Fibroblast of villous mesenchyme (primary cell): ENCODE data around the gene GP2. TPM values are rescaled to one million over a fixed set of nuclear protein-coding genes. Genes with fewer than 3 reads are reported as not detected.

Experiments
- DNase-seq: peaks from one replicate; pipeline ENCODE4 v3.0.0-alpha.2; 2010; ENCODE audit warnings: low read depth
- H3K4me3 ChIP-seq: 2 replicates; pipeline ENCODE4 v1.5.1; 2011; ENCODE audit warnings: low read depth, mild to moderate bottlenecking, low read length
- CTCF ChIP-seq: IDR thresholded peaks from 2 replicates; pipeline ENCODE4 v1.5.1; 2012; ENCODE audit warnings: low read depth, mild to moderate bottlenecking, low read length; ENCODE audit not compliant: insufficient read depth
- total RNA-seq: library from RNA; depleted of rRNA; stranded (reverse); fragments of >200 nt; gene quantifications from 2 replicates; pipeline ENCODE4 v1.2.3, GENCODE V29; 2012

GP2 gene
- total RNA-seq, 1 donor, result not detected

GRCh38 chr16:20355114-20355782 is 27.9 kb upstream of the GP2 start:
- TF ChIP-seq CTCF, result no peak
- no peak overlapping the region for H3K4me3 ChIP-seq
- no peak for DNase-seq

GRCh38 chr16:20353379-20353778 is 26.1 kb upstream of the GP2 start:
- no peak for TF ChIP-seq CTCF
- no peak overlapping the region for H3K4me3 ChIP-seq
- DNase-seq, result no peak

GRCh38 chr16:20352615-20353014 is 25.3 kb upstream of the GP2 start, which contains the start of gene UMOD:
Gene UMOD (minus strand): TSS chr16:20352715. CDS start chr16:20350737, 1,978 bp downstream.
- H3K4me3 ChIP-seq, result no peak within 1 kb of the TSS
- no peak for DNase-seq
- no peak for TF ChIP-seq CTCF

- H3K4me3 ChIP-seq, result no peak overlapping the region
- no peak for TF ChIP-seq CTCF
- DNase-seq, result no peak
Measured at GRCh38 chr16:20349615-20350014, 22.3 kb upstream of the GP2 start.

- no peak for DNase-seq
- no peak for TF ChIP-seq CTCF
- no peak overlapping the region for H3K4me3 ChIP-seq
Measured at GRCh38 chr16:20348365-20349185, 21.3 kb upstream of the GP2 start.

GRCh38 chr16:20347666-20348364 is 20.5 kb upstream of the GP2 start:
- no peak overlapping the region for H3K4me3 ChIP-seq
- DNase-seq, result no peak
- TF ChIP-seq CTCF, result no peak
